Activated effector memory CD4-positive, alpha-beta T cell treated with Interleukin-2 at 50 U/mL for 16 hours (primary cell): ENCODE data around the gene ZNF638.

Experiments used
- DNase-seq: peaks from one replicate; pipeline ENCODE4 v3.0.0-alpha.2; 2020

The ZNF638 gene

GRCh38 chr2:71337776-71338175 lies 6.2 kb downstream of the ZNF638 start:
- no peak for DNase-seq

GRCh38 chr2:71339685-71340084 lies 8.1 kb downstream of the ZNF638 start:
- DNase-seq = no peak

- no peak for DNase-seq
These were observed 8.6 kb downstream of the ZNF638 start for GRCh38 chr2:71340176-71340575.

- DNase-seq = no peak
These were observed 10.1 kb downstream of the ZNF638 start for GRCh38 chr2:71341645-71342044.

- DNase-seq = no peak
These were observed 14.5 kb downstream of the ZNF638 start for GRCh38 chr2:71346065-71346464.

DNA sequence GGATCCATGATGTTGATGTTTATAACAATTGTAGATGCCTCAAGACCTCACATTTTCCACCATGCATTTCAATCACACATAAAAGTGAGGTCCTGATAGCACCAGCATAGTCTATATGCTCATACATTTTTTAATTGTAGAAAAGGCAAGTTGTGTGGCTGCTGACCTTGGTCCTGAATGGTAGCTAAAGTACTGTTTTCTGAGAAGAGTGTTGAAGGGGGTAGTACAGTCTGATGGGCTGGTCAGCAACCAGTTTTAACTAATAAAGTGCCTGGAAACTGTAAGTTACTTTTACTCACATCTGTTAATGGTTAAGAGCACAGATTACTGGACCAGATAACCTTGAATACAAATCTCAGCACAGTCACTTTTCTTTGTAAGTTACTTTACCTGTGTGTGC lies 15.9 kb downstream of the ZNF638 start:
- no peak for DNase-seq

- no peak for DNase-seq
These were observed 16.7 kb downstream of the ZNF638 start for GRCh38 chr2:71348302-71348701.

DNA sequence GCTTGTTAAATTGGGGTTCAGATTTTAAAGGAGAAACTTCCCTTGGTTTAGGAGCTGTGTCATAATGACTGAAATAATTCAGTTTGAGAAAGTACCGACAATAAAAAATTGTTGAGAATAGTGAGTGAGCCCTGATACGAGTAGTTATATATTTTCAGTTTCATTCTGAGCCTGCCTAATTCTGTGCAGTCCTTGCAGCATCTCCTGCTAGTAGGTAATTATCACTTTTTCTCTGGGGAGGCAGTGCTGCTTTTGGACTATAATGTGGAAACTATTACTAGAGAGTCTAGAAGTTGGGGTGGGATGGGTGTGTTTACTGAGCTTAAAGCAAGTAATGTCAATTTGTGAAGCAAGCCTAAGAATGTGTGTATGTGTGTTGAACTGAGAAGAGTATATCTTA lies 21.7 kb downstream of the ZNF638 start:
- DNase-seq = no peak

DNA sequence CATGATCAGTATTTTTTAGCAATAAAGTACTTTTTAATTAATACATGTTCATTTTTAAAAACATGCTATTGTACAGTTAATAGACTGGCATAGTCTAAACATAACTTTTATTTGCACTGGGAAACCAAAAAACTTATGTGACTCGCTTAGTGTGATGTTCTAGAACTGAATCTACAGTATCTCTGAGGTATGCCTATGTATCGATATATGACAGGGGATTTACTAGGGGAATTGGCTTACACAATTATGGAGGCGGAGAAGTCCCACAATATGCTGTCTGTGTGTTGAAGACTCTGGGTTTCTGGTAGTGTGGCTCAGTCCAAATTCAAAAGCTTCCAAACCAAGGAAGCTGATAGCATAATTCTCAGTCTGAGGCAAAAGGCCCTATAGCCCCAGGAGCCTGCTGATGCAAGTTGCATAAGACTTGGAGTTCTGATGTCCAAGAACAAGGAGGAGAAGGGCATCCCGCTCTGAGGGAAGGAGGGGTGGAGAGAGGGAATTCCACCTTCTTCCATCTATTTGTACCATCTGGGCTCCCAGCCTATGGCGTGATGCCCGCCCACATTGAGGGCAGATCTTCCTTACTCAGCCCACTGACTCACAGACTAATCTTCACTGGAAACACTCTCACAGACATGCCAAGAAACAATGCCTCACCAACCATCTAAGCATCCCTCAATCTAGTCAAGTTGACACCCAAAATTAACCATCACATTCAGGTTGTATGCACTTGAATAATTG lies 27.5 kb downstream of the ZNF638 start:
- no peak for DNase-seq

DNA sequence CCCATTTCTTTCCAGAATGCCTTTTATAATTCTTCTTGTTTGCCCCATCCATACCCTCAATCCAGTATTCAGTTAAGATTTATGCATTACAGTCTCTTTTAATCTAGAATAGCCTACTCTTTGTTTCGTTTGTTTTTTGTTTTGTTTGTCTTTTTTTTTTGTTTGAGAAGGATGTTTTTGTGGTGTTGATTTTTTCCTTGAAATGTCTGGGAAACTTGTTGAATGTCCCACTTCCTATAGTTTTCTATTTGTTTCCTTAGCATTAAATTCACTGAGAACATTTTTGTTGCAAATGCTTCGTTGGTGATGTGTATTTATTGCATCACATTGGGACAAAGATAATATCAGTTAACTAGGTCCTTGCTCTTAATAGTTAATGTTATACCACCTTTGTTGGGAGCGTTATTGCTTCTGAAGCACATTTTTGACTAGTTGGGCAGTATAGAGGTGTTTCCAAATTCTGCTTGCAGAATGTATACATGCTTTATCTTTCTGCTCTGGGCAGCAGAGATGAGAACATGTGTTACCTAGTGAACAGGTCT lies 28.9 kb downstream of the ZNF638 start:
- no peak for DNase-seq

DNA sequence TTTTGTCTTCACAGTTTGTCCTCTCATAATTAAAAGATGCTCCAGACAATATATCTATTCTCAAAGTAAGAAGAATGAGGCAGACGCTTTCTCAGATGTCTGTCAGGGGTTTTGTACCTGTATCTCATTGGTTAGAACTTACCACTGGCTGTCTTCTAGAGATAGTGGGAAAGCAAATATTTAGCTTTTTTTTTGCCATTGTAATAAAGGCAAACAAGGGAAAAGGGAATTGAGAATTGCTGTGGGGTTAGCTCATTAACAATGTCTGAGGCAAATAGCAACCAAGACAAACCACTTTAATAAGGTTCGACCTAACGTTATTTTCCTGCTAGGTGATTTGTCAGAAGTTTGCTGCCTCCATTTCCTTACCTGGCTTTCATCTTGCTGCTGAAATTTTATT lies 30.0 kb downstream of the ZNF638 start:
- no peak for DNase-seq

GRCh38 chr2:71362447-71362846 lies 30.9 kb downstream of the ZNF638 start:
- DNase-seq = no peak

- DNase-seq = no peak
These were observed 38.4 kb downstream of the ZNF638 start for GRCh38 chr2:71370015-71370414.

DNA sequence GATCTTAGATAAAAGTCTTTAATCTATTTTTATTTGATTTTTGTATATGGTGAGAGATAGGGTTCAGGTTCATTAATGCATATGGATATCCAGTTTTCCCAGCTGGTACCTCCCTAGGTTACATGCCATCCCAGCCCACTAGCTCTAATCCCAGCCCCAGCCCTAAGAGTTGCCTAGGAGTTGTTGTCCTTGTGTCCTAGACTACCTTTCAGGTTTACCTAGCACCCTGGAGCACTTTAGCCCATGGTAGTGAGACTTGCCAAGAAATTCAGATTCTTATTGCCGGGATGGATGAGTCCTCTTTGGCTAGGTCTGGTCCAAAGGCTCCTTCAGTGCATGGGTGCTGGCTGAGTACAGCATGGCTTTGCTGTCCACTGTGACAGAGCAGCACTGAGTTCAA lies 40.5 kb downstream of the ZNF638 start:
- DNase-seq = no peak

DNA sequence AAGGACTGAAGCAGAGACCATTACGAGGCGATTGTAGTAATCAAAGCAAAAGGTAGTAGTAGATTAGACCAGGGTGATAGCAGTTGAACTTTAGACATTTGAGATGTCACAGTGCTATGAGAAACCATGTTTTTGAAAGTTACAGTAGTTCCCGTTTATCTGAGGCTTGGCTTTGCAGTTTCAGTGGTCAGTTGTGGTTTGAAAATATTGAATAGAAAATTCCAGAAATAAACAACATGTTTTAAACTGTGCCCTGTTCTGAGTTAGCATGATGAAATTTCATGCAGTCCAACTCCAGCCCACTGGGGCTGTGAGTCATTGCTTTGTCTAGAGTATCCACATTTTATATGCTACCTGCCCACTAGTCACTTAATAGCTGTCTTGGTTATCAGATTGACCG lies 47.5 kb downstream of the ZNF638 start:
- no peak for DNase-seq

GRCh38 chr2:71380665-71381064 lies 49.1 kb downstream of the ZNF638 start:
- no peak for DNase-seq

DNA sequence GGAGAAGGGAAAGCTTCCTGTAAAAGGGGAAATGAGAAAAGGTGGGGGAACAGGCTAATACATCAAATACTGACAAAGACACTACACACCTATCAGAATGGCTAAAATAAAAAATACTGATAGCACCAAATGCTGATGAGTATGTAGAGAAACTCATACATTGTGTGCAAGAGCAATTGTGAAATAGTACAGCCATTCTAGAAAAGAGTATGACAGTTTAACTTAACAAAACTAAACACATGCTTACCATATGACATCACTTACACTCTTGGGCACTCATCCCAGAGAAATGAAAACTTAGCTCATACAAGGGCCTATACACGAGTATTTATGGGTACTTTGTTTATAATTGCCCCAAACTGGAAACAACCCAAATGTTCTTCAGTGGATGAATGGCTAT lies 53.4 kb downstream of the ZNF638 start:
- no peak for DNase-seq

- no peak for DNase-seq
These were observed 56.6 kb downstream of the ZNF638 start for GRCh38 chr2:71388214-71388613.

GRCh38 chr2:71389384-71390072 lies 57.9 kb downstream of the ZNF638 start:
- no peak for DNase-seq

DNA sequence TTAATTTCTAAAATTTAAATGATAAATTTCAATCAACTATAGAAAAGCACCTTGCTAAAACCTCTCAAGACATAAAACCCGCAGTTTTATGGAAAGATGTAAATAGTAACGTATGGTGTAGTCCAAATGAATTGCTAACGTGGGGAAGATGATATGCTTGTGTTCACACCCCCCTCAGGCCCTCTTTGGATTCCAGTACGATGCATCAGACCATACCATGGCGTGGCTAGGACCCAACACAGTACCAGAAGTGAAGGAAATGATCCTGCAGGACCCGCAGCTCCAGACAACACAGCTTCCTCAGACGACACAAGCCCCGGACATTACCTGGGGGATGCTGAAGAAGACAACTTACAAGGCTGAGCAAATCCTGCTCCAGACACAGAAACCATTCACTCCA lies 61.6 kb downstream of the ZNF638 start:
- no peak for DNase-seq

- no peak for DNase-seq
These were observed 63.9 kb downstream of the ZNF638 start for GRCh38 chr2:71395471-71395870.

DNA sequence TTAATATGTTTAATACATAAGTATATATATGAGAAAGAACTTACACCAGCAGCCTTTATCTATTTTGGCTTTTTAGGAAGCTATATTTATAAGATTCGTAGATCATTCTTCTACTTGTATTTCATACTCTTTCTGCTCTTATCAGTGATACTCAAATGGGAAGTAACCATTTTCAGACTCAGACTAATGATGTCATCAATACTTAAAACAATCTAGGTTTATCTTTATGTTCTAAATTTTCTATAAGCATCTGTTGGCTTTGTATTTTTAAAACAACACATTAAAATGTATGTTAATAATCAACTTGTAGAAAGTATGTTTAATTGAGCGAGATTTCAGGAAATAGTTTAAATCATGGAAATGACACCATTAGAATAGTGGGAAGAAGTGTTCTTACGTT lies 70.8 kb downstream of the ZNF638 start:
- DNase-seq = no peak

DNA sequence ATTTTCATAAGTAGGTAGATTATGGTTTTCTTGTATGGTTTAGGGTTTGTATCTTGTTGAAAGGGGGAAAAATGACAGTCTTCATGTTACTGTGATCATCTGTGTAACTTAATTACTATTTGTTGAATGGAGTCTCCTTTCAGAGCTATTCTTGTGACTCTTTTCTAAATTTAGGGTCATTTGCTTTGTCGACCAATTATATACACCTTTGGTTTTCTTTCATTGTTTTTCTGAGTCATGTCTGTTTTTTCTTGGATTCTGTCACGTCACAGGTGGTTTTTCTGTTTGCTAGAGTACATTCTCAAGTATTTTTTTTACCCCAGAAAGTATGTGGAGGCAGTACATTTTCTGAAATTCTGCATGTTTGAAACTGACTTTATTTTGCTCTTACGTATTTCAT lies 78.0 kb downstream of the ZNF638 start:
- DNase-seq = no peak

DNA sequence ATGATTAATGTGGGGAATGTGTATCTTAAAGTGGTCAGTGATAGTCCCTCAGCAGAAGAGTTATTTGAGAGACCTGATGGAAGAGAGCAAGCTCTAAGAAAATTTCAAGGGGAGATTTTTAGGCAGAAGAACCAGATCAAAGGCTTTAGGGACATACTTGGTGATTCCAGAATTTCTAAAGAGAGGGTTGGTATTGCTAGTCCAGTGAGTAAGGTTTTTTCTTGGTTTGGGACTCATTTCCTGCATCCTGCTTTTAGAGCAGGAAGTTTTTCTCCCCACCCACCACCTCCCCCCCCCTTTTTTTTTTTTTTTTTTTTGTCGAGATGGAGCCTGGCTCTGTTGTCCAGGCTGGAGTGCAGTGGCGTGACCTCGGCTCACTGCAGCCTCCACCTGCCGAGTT lies 79.1 kb downstream of the ZNF638 start:
- no peak for DNase-seq

DNA sequence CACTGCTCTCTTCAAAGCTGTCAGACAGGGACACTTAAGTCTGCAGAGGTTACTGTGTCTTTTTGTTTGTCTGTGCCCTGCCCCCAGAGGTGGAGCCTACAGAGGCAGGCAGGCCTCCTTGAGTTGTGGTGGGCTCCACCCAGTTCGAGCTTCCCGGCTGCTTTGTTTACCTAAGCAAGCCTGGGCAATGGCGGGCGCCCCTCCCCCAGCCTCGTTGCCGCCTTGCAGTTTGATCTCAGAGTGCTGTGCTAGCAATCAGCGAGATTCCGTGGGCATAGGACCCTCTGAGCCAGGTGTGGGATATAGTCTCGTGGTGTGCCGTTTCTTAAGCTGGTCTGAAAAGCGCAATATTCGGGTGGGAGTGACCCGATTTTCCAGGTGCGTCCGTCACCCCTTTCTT lies 85.3 kb downstream of the ZNF638 start:
- peak; percentile 37 for DNase-seq
